ENCODE results near the gene FAM151A. TPM values are rescaled to one million over a fixed set of nuclear protein-coding genes. Genes with fewer than 3 reads are reported as not detected.
A peak's percentile ranks its signal among the peaks of the same experiment; 100 is the strongest.

The FAM151A gene
- total and polyA plus RNA-seq, 2 of the 13 experiments (the other 11 are each of a cell fraction or from before 2014, with no cell fraction given): 0.29 to 3.6 TPM

DNA sequence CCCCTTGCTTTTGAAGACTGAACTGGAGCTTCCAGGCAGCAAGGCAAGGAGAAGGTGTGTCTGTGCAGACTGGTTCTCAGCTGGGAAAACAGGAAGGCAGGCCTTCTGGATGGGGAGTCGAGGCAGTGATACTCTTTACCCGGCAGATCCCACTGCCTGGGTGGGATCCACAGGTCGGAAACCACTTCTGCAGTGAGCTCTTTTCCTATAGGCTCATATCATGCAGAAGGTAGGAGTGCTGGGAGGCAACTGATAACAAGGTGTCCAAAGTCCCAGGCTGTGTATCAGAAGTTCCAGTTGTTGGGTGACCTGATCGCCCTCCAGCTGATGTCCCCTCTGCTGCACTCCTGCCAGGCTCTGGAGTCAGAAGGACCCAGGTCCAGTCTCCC is 58.2 kb downstream of the FAM151A start (continued):
- TF ChIP-seq ZMAT3 (CRISPR knock-in tag; conservative IDR thresholded peaks at IDR 0.05) (no peak), JUNB (CRISPR knock-in tag; IDR thresholded peaks at IDR 0.05; ENCODE audit: borderline replicate concordance) (no peak), HOXA3 (CRISPR knock-in tag; IDR thresholded peaks at IDR 0.05) (peak; percentile 43; the same call in 1 of the 2 replicates), HNF4A (CRISPR knock-in tag; IDR thresholded peaks at IDR 0.05) (peak; percentile 85), RBM39 (IDR thresholded peaks at IDR 0.05; ENCODE audit: low read depth, low read length, poor library complexity, severe bottlenecking) (no peak), TBX2 (CRISPR knock-in tag; IDR thresholded peaks at IDR 0.05; ENCODE audit: borderline replicate concordance) (peak; percentile 28; the same call in 1 of the 2 replicates), SOX13 (IDR thresholded peaks at IDR 0.05) (no peak), SOX13 (CRISPR knock-in tag; conservative IDR thresholded peaks at IDR 0.05 in 1 of 2, IDR thresholded peaks at IDR 0.05 in 1 of 2) (peak in 1 of 2 experiments; percentile 35; a peak in 1 of 4 replicates), ZNF556 (CRISPR knock-in tag; IDR thresholded peaks at IDR 0.05; ENCODE audit: borderline replicate concordance) (no peak), ZFYVE20 (CRISPR knock-in tag; IDR thresholded peaks at IDR 0.05; ENCODE audit: borderline replicate concordance, low read depth) (no peak), ESRRA (CRISPR knock-in tag; IDR thresholded peaks at IDR 0.05; ENCODE audit: low read depth) (peak; percentile 94), ZNF614 (CRISPR knock-in tag; IDR thresholded peaks at IDR 0.05; ENCODE audit: borderline replicate concordance) (0 out of 2 replicates have a peak, but pooled peaks have one; percentile 29), NFYC (CRISPR knock-in tag; IDR thresholded peaks at IDR 0.05) (0 out of 2 replicates have a peak, but pooled peaks have one; percentile 36), KDM5A (IDR thresholded peaks at IDR 0.05; ENCODE audit: borderline replicate concordance, low read length) (no peak), PAXIP1 (CRISPR knock-in tag; conservative IDR thresholded peaks at IDR 0.05) (peak; percentile 18; the same call in 1 of the 2 replicates), ZSCAN25 (CRISPR knock-in tag; IDR thresholded peaks at IDR 0.05) (0 out of 2 replicates have a peak, but pooled peaks have one; percentile 53), ZNF292 (CRISPR knock-in tag; IDR thresholded peaks at IDR 0.05; ENCODE audit: borderline replicate concordance, low read depth) (peak; percentile 46; the same call in 1 of the 2 replicates), ZBTB34 (CRISPR knock-in tag; IDR thresholded peaks at IDR 0.05) (no peak), ZBTB42 (CRISPR knock-in tag; IDR thresholded peaks at IDR 0.05) (0 out of 2 replicates have a peak, but pooled peaks have one; percentile 51), NAIF1 (CRISPR knock-in tag; IDR thresholded peaks at IDR 0.05; ENCODE audit: borderline replicate concordance) (no peak), HDAC2 (CRISPR knock-in tag; IDR thresholded peaks at IDR 0.05) (0 out of 2 replicates have a peak, but pooled peaks have one; percentile 51), PAF1 (CRISPR knock-in tag; IDR thresholded peaks at IDR 0.05) (no peak), ZFX (CRISPR knock-in tag; IDR thresholded peaks at IDR 0.05; ENCODE audit: low read depth) (0 out of 2 replicates have a peak, but pooled peaks have one; percentile 10), ZNF496 (CRISPR knock-in tag; IDR thresholded peaks at IDR 0.05; ENCODE audit: insufficient replicate concordance) (no peak)
- TF ChIP-seq, protein P1, sequence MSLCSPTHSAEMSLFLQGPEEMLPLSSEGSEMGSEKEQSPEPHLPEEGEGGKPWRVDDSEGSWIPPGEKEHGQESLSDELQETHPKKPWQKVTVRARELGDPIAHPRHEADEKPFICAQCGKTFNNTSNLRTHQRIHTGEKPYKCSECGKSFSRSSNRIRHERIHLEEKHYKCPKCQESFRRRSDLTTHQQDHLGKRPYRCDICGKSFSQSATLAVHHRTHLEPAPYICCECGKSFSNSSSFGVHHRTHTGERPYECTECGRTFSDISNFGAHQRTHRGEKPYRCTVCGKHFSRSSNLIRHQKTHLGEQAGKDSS (CRISPR knock-in tag; IDR thresholded peaks at IDR 0.05; ENCODE audit: borderline replicate concordance, low read depth): peak; percentile 59; the same call in 1 of the 2 replicates

Measured in HepG2 (cell line).